Mesenchymal stem cell (in vitro differentiated cells and primary cell): ENCODE data around the gene TRAF2.

Source experiments
- DNase-seq: peaks from one replicate; pipeline ENCODE4 v3.0.0-alpha.2; 2013
- H2AFZ ChIP-seq: one replicate; pipeline ENCODE4 v1.6.1; 2013; ENCODE audit warnings: low read depth, mild to moderate bottlenecking, control low read depth, inconsistent platforms, low read length, moderate library complexity
- H2AK5ac ChIP-seq: 2 replicates; pipeline ENCODE4 v1.6.1; 2013; ENCODE audit warnings: low read length, moderate library complexity, mild to moderate bottlenecking, inconsistent platforms; ENCODE audit not compliant: severe bottlenecking
- H2BK120ac ChIP-seq: one replicate; pipeline ENCODE4 v1.6.1; 2013; ENCODE audit warnings: low read depth, mild to moderate bottlenecking, inconsistent platforms, low read length, moderate library complexity
- H2BK12ac ChIP-seq, 2 experiments: one replicate each; pipeline ENCODE4 v1.6.1; 2013; ENCODE audit warnings: inconsistent platforms in 2 of 2, low read length in 2 of 2, mild to moderate bottlenecking in 2 of 2, moderate library complexity in 2 of 2, control low read depth in 1 of 2
- H2BK15ac ChIP-seq: one replicate; pipeline ENCODE4 v1.6.1; 2013; ENCODE audit warnings: mild to moderate bottlenecking, low read depth, inconsistent platforms; ENCODE audit not compliant: poor library complexity, severe bottlenecking
- H2BK5ac ChIP-seq: 2 replicates; pipeline ENCODE4 v1.6.1; 2013; ENCODE audit warnings: low read depth, mild to moderate bottlenecking, low read length, control low read depth, inconsistent platforms; ENCODE audit not compliant: poor library complexity, severe bottlenecking
- H3K14ac ChIP-seq, 2 experiments: one replicate each; pipeline ENCODE4 v1.6.1; 2013; ENCODE audit warnings: inconsistent platforms in 2 of 2, low read length in 2 of 2, control low read depth in 1 of 2, mild to moderate bottlenecking in 1 of 2, moderate library complexity in 1 of 2
- H3K18ac ChIP-seq, 2 experiments: one replicate each; pipeline ENCODE4 v1.6.1; 2013; ENCODE audit warnings: inconsistent platforms in 2 of 2, low read length in 2 of 2, control low read depth in 1 of 2, low read depth in 1 of 2, mild to moderate bottlenecking in 1 of 2
- H3K23ac ChIP-seq, 2 experiments: one replicate each; pipeline ENCODE4 v1.6.1; 2013; ENCODE audit warnings: inconsistent platforms in 2 of 2, low read length in 2 of 2, mild to moderate bottlenecking in 2 of 2, moderate library complexity in 2 of 2, control low read depth in 1 of 2
- H3K27ac ChIP-seq: 2 replicates; pipeline ENCODE4 v1.5.1; 2013; ENCODE audit warnings: mild to moderate bottlenecking, moderate library complexity, low read length, control low read depth, inconsistent platforms; ENCODE audit not compliant: poor library complexity, severe bottlenecking
- H3K27me3 ChIP-seq, 2 experiments: 2 replicates each; pipeline versions ENCODE4 v1.6.1 to v1.7.0; 2013; ENCODE audit warnings: low read length in 2 of 2, mild to moderate bottlenecking in 2 of 2, moderate library complexity in 2 of 2, control low read depth in 1 of 2, inconsistent platforms in 1 of 2; ENCODE audit not compliant: control insufficient read depth in 1 of 2, insufficient read depth in 1 of 2
- H3K36me3 ChIP-seq, 2 experiments: 2 replicates each; pipeline versions ENCODE4 v1.6.1 to v1.7.0; 2013; ENCODE audit warnings: low read length in 2 of 2, control low read depth in 1 of 2, inconsistent platforms in 1 of 2, low read depth in 1 of 2, mild to moderate bottlenecking in 1 of 2; ENCODE audit not compliant: insufficient read depth in 2 of 2, control insufficient read depth in 1 of 2
- H3K4ac ChIP-seq, 2 experiments: one replicate each; pipeline ENCODE4 v1.6.1; 2013; ENCODE audit warnings: inconsistent platforms in 2 of 2, low read length in 2 of 2, mild to moderate bottlenecking in 2 of 2, moderate library complexity in 2 of 2, control low read depth in 1 of 2, low read depth in 1 of 2
- H3K4me1 ChIP-seq: 2 replicates; pipeline ENCODE4 v1.6.1; 2013; ENCODE audit warnings: low read depth, low read length, control low read depth; ENCODE audit not compliant: control insufficient read depth, insufficient read depth
- H3K4me2 ChIP-seq: 2 replicates; pipeline ENCODE4 v1.6.1; 2013; ENCODE audit warnings: low read length, mild to moderate bottlenecking, inconsistent platforms; ENCODE audit not compliant: poor library complexity, severe bottlenecking
- H3K4me3 ChIP-seq, 2 experiments: 2 replicates each; pipeline versions ENCODE4 v1.5.1 to v1.7.0; 2013; ENCODE audit warnings: low read length in 2 of 2, mild to moderate bottlenecking in 2 of 2, control low read depth in 1 of 2, low read depth in 1 of 2; ENCODE audit not compliant: insufficient read depth in 1 of 2
- H3K79me1 ChIP-seq: replicated peaks from 2 replicates; pipeline ENCODE4 v1.6.1; 2013; ENCODE audit warnings: mild to moderate bottlenecking, control low read depth, low read length, inconsistent platforms; ENCODE audit not compliant: poor library complexity, severe bottlenecking
- H3K9ac ChIP-seq: 2 replicates; pipeline ENCODE4 v1.7.0; 2013; ENCODE audit warnings: mild to moderate bottlenecking, low read length, moderate library complexity
- H3K9me3 ChIP-seq: 2 replicates; pipeline ENCODE4 v1.7.0; 2013; ENCODE audit warnings: mild to moderate bottlenecking, low read length; ENCODE audit not compliant: control insufficient read depth
- H4K8ac ChIP-seq: one replicate; pipeline ENCODE4 v1.6.1; 2013; ENCODE audit warnings: inconsistent platforms, mild to moderate bottlenecking, low read length, moderate library complexity
- H4K91ac ChIP-seq: one replicate; pipeline ENCODE4 v1.6.1; 2013; ENCODE audit warnings: mild to moderate bottlenecking, low read length, inconsistent platforms
- WGBS: methylation state at CpG from one replicate; pipeline ENCODE4 v1.1.7; 2013; ENCODE audit warnings: mixed read lengths; 5-methylcytosine and 5-hydroxymethylcytosine counted together

Gene TRAF2

GRCh38 chr9:136922540-136922939, 36.2 kb downstream of the TRAF2 start:
- Histone ChIP-seq H3K18ac (no peak overlapping the region), H3K4me2 (no peak overlapping the region), H2AK5ac (no peak overlapping the region), H4K91ac (no peak overlapping the region), H3K4me3 (no peak overlapping the region), H2BK120ac (no peak overlapping the region), H2BK5ac (no peak overlapping the region), H3K36me3 (peaks cover 45 to 75% of the 10 kb centered on the region in 2 experiments), H3K79me1 (peaks cover 25% of the 10 kb centered on the region), H3K23ac (no peak overlapping the region), H4K8ac (no peak overlapping the region), H3K4ac (no peak overlapping the region), H3K27ac (no peak overlapping the region), H3K9me3 (no peaks in the 10 kb centered on the region), H3K14ac (no peak overlapping the region), H3K4me1 (peaks cover 7% of the 10 kb centered on the region), H3K9ac (no peak overlapping the region), H2BK12ac (no peak overlapping the region), H3K27me3 (no peaks in the 10 kb centered on the region), H2AFZ (no peak overlapping the region), H2BK15ac (no peak overlapping the region)
- DNase-seq = no peak
- 96% methylated on average over 19 of the region's 19 CpGs for WGBS

- Histone ChIP-seq H3K9ac (no peak overlapping the region), H3K79me1 (peaks cover 21% of the 10 kb centered on the region), H3K36me3 (peaks cover 41 to 76% of the 10 kb centered on the region in 2 experiments), H3K18ac (no peak overlapping the region), H3K14ac (no peak overlapping the region), H3K27me3 (no peaks in the 10 kb centered on the region), H2AK5ac (no peak overlapping the region), H2BK5ac (no peak overlapping the region), H2BK12ac (no peak overlapping the region), H4K8ac (no peak overlapping the region), H3K4me3 (no peak overlapping the region), H3K27ac (no peak overlapping the region), H3K4me1 (peaks cover 8% of the 10 kb centered on the region), H4K91ac (no peak overlapping the region), H2BK15ac (no peak overlapping the region), H3K23ac (no peak overlapping the region), H3K9me3 (no peaks in the 10 kb centered on the region), H3K4ac (no peak overlapping the region), H2BK120ac (no peak overlapping the region), H3K4me2 (no peak overlapping the region), H2AFZ (no peak overlapping the region)
- WGBS = 98% methylated on average over 19 of the region's 19 CpGs
- no peak for DNase-seq
Observed at GRCh38 chr9:136923881-136924280, 37.6 kb downstream of the TRAF2 start.

GRCh38 chr9:136925414-136926153, 39.3 kb downstream of the TRAF2 start:
- H3K4me1 ChIP-seq = peaks cover 8% of the 10 kb centered on the region
- H3K36me3 ChIP-seq = peaks cover 30 to 65% of the 10 kb centered on the region in 2 experiments
- WGBS = 90% methylated on average over 33 of the region's 33 CpGs
- no peak overlapping the region for H3K9ac ChIP-seq
- H3K14ac ChIP-seq = no peak overlapping the region
- no peak overlapping the region for H3K27ac ChIP-seq
- H2BK120ac ChIP-seq = no peak overlapping the region
- no peak overlapping the region for H4K91ac ChIP-seq
- H2BK15ac ChIP-seq = no peak overlapping the region
- H3K27me3 ChIP-seq = no peaks in the 10 kb centered on the region
- no peak overlapping the region for H3K4me3 ChIP-seq
- H3K4ac ChIP-seq = no peak overlapping the region
- H2AK5ac ChIP-seq = no peak overlapping the region
- no peak for DNase-seq
- H2AFZ ChIP-seq = no peak overlapping the region
- H2BK5ac ChIP-seq = no peak overlapping the region
- H3K18ac ChIP-seq = no peak overlapping the region
- H3K23ac ChIP-seq = no peak overlapping the region
- H3K9me3 ChIP-seq = no peaks in the 10 kb centered on the region
- H4K8ac ChIP-seq = no peak overlapping the region
- no peak overlapping the region for H2BK12ac ChIP-seq
- H3K79me1 ChIP-seq = peaks cover 20% of the 10 kb centered on the region
- H3K4me2 ChIP-seq = no peak overlapping the region

GRCh38 chr9:136926154-136926704, 39.9 kb downstream of the TRAF2 start:
- 95% methylated on average over 9 of the region's 9 CpGs for WGBS

More at GRCh38 chr9:136926154-136926704, 39.9 kb downstream of the TRAF2 start:
- Histone ChIP-seq H3K9me3 (no peaks in the 10 kb centered on the region), H4K91ac (no peak overlapping the region), H3K4me1 (peaks cover 8% of the 10 kb centered on the region), H4K8ac (no peak overlapping the region), H2BK12ac (no peak overlapping the region), H3K9ac (no peak overlapping the region), H2BK5ac (no peak overlapping the region), H3K27ac (no peak overlapping the region), H3K79me1 (peaks cover 17% of the 10 kb centered on the region), H2AFZ (no peak overlapping the region), H3K27me3 (no peaks in the 10 kb centered on the region), H2AK5ac (no peak overlapping the region), H2BK15ac (no peak overlapping the region), H2BK120ac (no peak overlapping the region), H3K4me3 (no peak overlapping the region), H3K36me3 (peaks cover 24 to 59% of the 10 kb centered on the region in 2 experiments), H3K14ac (no peak overlapping the region), H3K4me2 (no peak overlapping the region), H3K18ac (no peak overlapping the region), H3K4ac (no peak overlapping the region), H3K23ac (no peak overlapping the region)
- no peak for DNase-seq
